ENCODE data around the gene COL4A1. TPM values are rescaled to one million over a fixed set of nuclear protein-coding genes. Genes with fewer than 3 reads are reported as not detected.
A peak's percentile ranks its signal among the peaks of the same experiment; 100 is the strongest.
"Not testable (repeated sequence)": the region's sequence is repeated elsewhere in the genome, so short reads cannot be mapped to it uniquely, and the experiment has no call there.

Gene COL4A1
- total and polyA plus RNA-seq, 8 donors, result 418 to 1,057 (median 547) TPM

- no peaks in the 10 kb centered on the region for H3K4me1 ChIP-seq
- H3K9me3 ChIP-seq, result no peaks in the 10 kb centered on the region
- H3K36me3 ChIP-seq, result no peaks in the 10 kb centered on the region
- ATAC-seq, result no peak
- H3K27me3 ChIP-seq, result peaks cover 0 to 19% of the 10 kb centered on the region in 2 donors
- H3K4me3 ChIP-seq, result no peak overlapping the region
- intact Hi-C loops (cut with DNase I), result no loop called here
- TF ChIP-seq CTCF (IDR thresholded peaks at IDR 0.05), result no peak
- DNase-seq, result no peak
- H3K27ac ChIP-seq, result no peak overlapping the region
Measured at GRCh38 chr13:110114316-110114715, 192.6 kb downstream of the COL4A1 start.

GRCh38 chr13:110113284-110113764 lies 193.6 kb downstream of the COL4A1 start:
- ATAC-seq (no peak), DNase-seq (no peak)
- H3K36me3 ChIP-seq, result no peaks in the 10 kb centered on the region
- no peaks in the 10 kb centered on the region for H3K4me1 ChIP-seq
- no peaks in the 10 kb centered on the region for H3K9me3 ChIP-seq
- no peak for TF ChIP-seq CTCF (IDR thresholded peaks at IDR 0.05)
- intact Hi-C loops (cut with DNase I), result no loop called here
- H3K27ac ChIP-seq, result no peak overlapping the region
- H3K4me3 ChIP-seq, result no peak overlapping the region
- H3K27me3 ChIP-seq, result peaks cover 0 to 14% of the 10 kb centered on the region in 2 donors

- DNase-seq; ATAC-seq; H3K4me3 ChIP-seq; H3K9me3 ChIP-seq; H3K27me3 ChIP-seq; intact Hi-C loops (cut with DNase I); H3K36me3 ChIP-seq; H3K27ac ChIP-seq; H3K4me1 ChIP-seq: not testable (repeated sequence)
- peak in 1 of 2 donors; percentile 49 for TF ChIP-seq CTCF (IDR thresholded peaks at IDR 0.05)
Measured at GRCh38 chr13:110112379-110112778, 194.6 kb downstream of the COL4A1 start.

- ATAC-seq (no peak), DNase-seq (no peak)
- no peak overlapping the region for H3K4me3 ChIP-seq
- H3K4me1 ChIP-seq, result no peaks in the 10 kb centered on the region
- TF ChIP-seq CTCF (IDR thresholded peaks at IDR 0.05), result no peak
- no peaks in the 10 kb centered on the region for H3K9me3 ChIP-seq
- peaks cover 0 to 4% of the 10 kb centered on the region in 2 donors for H3K27me3 ChIP-seq
- no peaks in the 10 kb centered on the region for H3K36me3 ChIP-seq
- no peak overlapping the region for H3K27ac ChIP-seq
- intact Hi-C loops (cut with DNase I), result no loop called here
Measured at GRCh38 chr13:110110783-110111182, 196.2 kb downstream of the COL4A1 start.

- intact Hi-C loops (cut with DNase I), result loop anchor here in 1 of 2 donors (10.0 kb wide), 1 partner anchor 1145 kb away; no protein-coding TSS in a partner anchor
- peak; percentile 50 for ATAC-seq
- H3K4me3 ChIP-seq, result no peak overlapping the region
- H3K27me3 ChIP-seq, result no peaks in the 10 kb centered on the region
- peak in 2 of 4 donors; percentile 42 to 63 for DNase-seq
- no peaks in the 10 kb centered on the region for H3K36me3 ChIP-seq
- no peak for TF ChIP-seq CTCF (IDR thresholded peaks at IDR 0.05)
- H3K27ac ChIP-seq, result no peak overlapping the region
- no peaks in the 10 kb centered on the region for H3K4me1 ChIP-seq
- no peaks in the 10 kb centered on the region for H3K9me3 ChIP-seq
Measured at GRCh38 chr13:110109910-110110309, 197.0 kb downstream of the COL4A1 start.
